B cell (primary cell): ENCODE measurements around the gene PSRC1.

ENCODE experiments used
- EZH2 ChIP-seq: IDR thresholded peaks from 2 replicates; pipeline ENCODE4 v1.6.1; 2012; ENCODE audit warnings: borderline replicate concordance, low read depth, mild to moderate bottlenecking, moderate library complexity, low read length; ENCODE audit not compliant: insufficient read depth, poor library complexity, severe bottlenecking
- TF ChIP-seq, protein P1 (sequence below): fragments of 200-600 bp; IDR thresholded peaks from one replicate; pipeline ENCODE4 v1.8.0; 2022; ENCODE audit warnings: antibody characterized with exemption, mild to moderate bottlenecking

DNA sequence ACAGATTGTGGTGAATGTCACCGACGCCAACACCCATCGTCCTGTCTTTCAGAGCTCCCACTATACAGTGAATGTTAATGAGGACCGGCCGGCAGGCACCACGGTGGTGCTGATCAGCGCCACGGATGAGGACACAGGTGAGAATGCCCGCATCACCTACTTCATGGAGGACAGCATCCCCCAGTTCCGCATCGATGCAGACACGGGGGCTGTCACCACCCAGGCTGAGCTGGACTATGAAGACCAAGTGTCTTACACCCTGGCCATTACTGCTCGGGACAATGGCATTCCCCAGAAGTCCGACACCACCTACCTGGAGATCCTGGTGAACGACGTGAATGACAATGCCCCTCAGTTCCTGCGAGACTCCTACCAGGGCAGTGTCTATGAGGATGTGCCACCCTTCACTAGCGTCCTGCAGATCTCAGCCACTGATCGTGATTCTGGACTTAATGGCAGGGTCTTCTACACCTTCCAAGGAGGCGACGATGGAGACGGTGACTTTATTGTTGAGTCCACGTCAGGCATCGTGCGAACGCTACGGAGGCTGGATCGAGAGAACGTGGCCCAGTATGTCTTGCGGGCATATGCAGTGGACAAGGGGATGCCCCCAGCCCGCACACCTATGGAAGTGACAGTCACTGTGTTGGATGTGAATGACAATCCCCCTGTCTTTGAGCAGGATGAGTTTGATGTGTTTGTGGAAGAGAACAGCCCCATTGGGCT, 30.6 kb downstream of the PSRC1 start:
- TF ChIP-seq, protein P1, sequence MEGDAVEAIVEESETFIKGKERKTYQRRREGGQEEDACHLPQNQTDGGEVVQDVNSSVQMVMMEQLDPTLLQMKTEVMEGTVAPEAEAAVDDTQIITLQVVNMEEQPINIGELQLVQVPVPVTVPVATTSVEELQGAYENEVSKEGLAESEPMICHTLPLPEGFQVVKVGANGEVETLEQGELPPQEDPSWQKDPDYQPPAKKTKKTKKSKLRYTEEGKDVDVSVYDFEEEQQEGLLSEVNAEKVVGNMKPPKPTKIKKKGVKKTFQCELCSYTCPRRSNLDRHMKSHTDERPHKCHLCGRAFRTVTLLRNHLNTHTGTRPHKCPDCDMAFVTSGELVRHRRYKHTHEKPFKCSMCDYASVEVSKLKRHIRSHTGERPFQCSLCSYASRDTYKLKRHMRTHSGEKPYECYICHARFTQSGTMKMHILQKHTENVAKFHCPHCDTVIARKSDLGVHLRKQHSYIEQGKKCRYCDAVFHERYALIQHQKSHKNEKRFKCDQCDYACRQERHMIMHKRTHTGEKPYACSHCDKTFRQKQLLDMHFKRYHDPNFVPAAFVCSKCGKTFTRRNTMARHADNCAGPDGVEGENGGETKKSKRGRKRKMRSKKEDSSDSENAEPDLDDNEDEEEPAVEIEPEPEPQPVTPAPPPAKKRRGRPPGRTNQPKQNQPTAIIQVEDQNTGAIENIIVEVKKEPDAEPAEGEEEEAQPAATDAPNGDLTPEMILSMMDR = no peak
- TF ChIP-seq EZH2 = no peak
